Caco-2 (cell line): ENCODE data around the gene KCTD17. TPM values are rescaled to one million over a fixed set of nuclear protein-coding genes. Genes with fewer than 3 reads are reported as not detected.

Experiments used
- BruUV-seq: library from RNA; stranded (reverse); fragments of 400-500 nt; replicated peaks from 2 replicates; lab custom pipeline; 2021; lab: Mats Ljungman, UMichigan
- CTCF ChIA-PET: fragments of 300-600 bp; sonication (Branson Sonifier 250); formaldehyde crosslinking; loops from one replicate; lab custom pipeline; 2022; ENCODE audit warnings: antibody characterized with exemption; lab: Charles Lee
- POLR2A ChIA-PET: fragments of 300-600 bp; sonication (Branson Sonifier 250); formaldehyde crosslinking; loops from one replicate; lab custom pipeline; 2022; ENCODE audit warnings: antibody characterized with exemption; lab: Charles Lee
- DNase-seq, 2 experiments: peaks; one replicate each; pipeline versions ENCODE4 v3.0.0 to v3.0.0-alpha.2; 2020 to 2022
- H3K27me3 ChIP-seq: replicated peaks from 2 replicates; pipeline ENCODE4 v1.6.0; 2011; ENCODE audit warnings: low read length; ENCODE audit not compliant: control insufficient read depth, insufficient read depth
- H3K36me3 ChIP-seq: 2 replicates; pipeline ENCODE4 v1.5.1; 2011; ENCODE audit warnings: low read length; ENCODE audit not compliant: control insufficient read depth, insufficient read depth
- H3K4me1 ChIP-seq: fragments of 250-450 bp; sonication (Bioruptor Pico); 2 replicates; pipeline ENCODE4 v1.5.1; 2020; ENCODE audit warnings: mild to moderate bottlenecking
- H3K4me3 ChIP-seq: 2 replicates; pipeline ENCODE4 v1.5.1; 2011; ENCODE audit warnings: low read depth, mild to moderate bottlenecking, control low read depth, low read length
- H3K9me3 ChIP-seq: fragments of 250-450 bp; sonication (Bioruptor Pico); 2 replicates; pipeline ENCODE4 v1.5.1; 2020; ENCODE audit warnings: mild to moderate bottlenecking, moderate library complexity
- H3K27ac Mint-ChIP-seq: one replicate; pipeline ENCODE4 v1.8.0; 2022; ENCODE audit warnings: mixed read lengths; ENCODE audit not compliant: unreplicated experiment
- H3K27me3 Mint-ChIP-seq: one replicate; pipeline ENCODE4 v1.8.0; 2022; ENCODE audit warnings: mixed read lengths; ENCODE audit not compliant: insufficient read depth, unreplicated experiment
- H3K36me3 Mint-ChIP-seq: one replicate; pipeline ENCODE4 v1.8.0; 2022; ENCODE audit warnings: mild to moderate bottlenecking, mixed read lengths; ENCODE audit not compliant: insufficient read depth, unreplicated experiment
- H3K4me1 Mint-ChIP-seq: one replicate; pipeline ENCODE4 v1.8.0; 2022; ENCODE audit warnings: low read depth, mixed read lengths; ENCODE audit not compliant: unreplicated experiment
- H3K4me3 Mint-ChIP-seq: one replicate; pipeline ENCODE4 v1.8.0; 2022; ENCODE audit warnings: mild to moderate bottlenecking, moderate library complexity, mixed read lengths; ENCODE audit not compliant: unreplicated experiment
- H3K9me3 Mint-ChIP-seq: one replicate; pipeline ENCODE4 v1.8.0; 2022; ENCODE audit warnings: mixed read lengths; ENCODE audit not compliant: unreplicated experiment
- CTCF ChIP-seq, 2 experiments: fragments of 200-600 bp in 1 of 2; IDR thresholded peaks; 1 replicate in 1 of 2; 2 replicates in 1 of 2; pipeline versions ENCODE4 v1.5.1 to v1.8.0; 2011 to 2022; ENCODE audit warnings: antibody characterized with exemption in 1 of 2, control low read depth in 1 of 2, inconsistent platforms in 1 of 2, low read depth in 1 of 2, low read length in 1 of 2, mild to moderate bottlenecking in 1 of 2, moderate library complexity in 1 of 2; ENCODE audit not compliant: insufficient read depth in 1 of 2, severe bottlenecking in 1 of 2, unreplicated experiment in 1 of 2
- intact Hi-C: fragments of 100-400 bp; cut with micrococcal nuclease; formaldehyde crosslinking; loops from one replicate; pipeline ENCODE4 v1.10.0; 2022; ENCODE audit not compliant: unreplicated experiment
- total RNA-seq: library from RNA; stranded (reverse); gene quantifications from 2 replicates; pipeline ENCODE4 v1.2.3, GENCODE V29; 2022

Gene KCTD17
- total RNA-seq, 1 experiment from 2014 or later = 19.8 TPM

- H3K9me3 ChIP-seq = no peaks in the 10 kb centered on the region
- H3K27me3 ChIP-seq = no peaks in the 10 kb centered on the region
- Mint-ChIP-seq H3K27me3 (no peaks in the 10 kb centered on the region), H3K4me3 (no peak overlapping the region), H3K36me3 (no peaks in the 10 kb centered on the region), H3K4me1 (no peaks in the 10 kb centered on the region), H3K9me3 (no peaks in the 10 kb centered on the region), H3K27ac (no peak overlapping the region)
- TF ChIP-seq CTCF (IDR thresholded peaks at IDR 0.05; ENCODE audit: insufficient read depth in 1 of 2, low read depth in 1 of 2, low read length in 1 of 2, severe bottlenecking in 1 of 2, unreplicated experiment in 1 of 2) = no peak
- intact Hi-C loops = no loop called here
- H3K4me1 ChIP-seq = no peaks in the 10 kb centered on the region; the same call in 1 of the 2 replicates
- no peak for DNase-seq
- POLR2A ChIA-PET = no interaction called here
- H3K36me3 ChIP-seq = no peaks in the 10 kb centered on the region
- CTCF ChIA-PET = no interaction called here
- H3K4me3 ChIP-seq = no peak overlapping the region
- BruUV-seq = no TSS peak
Measured at GRCh38 chr22:37059876-37060449, 8.4 kb downstream of the KCTD17 start.

- peaks cover 6% of the 10 kb centered on the region; the same call in 1 of the 2 replicates for H3K4me1 ChIP-seq
Measured at GRCh38 chr22:37060801-37061610, 9.5 kb downstream of the KCTD17 start.

More at GRCh38 chr22:37060801-37061610, 9.5 kb downstream of the KCTD17 start:
- Mint-ChIP-seq H3K27me3 (no peaks in the 10 kb centered on the region), H3K27ac (no peak overlapping the region), H3K9me3 (no peaks in the 10 kb centered on the region), H3K4me3 (no peak overlapping the region), H3K36me3 (no peaks in the 10 kb centered on the region), H3K4me1 (no peaks in the 10 kb centered on the region)
- POLR2A ChIA-PET = no interaction called here
- Histone ChIP-seq H3K4me3 (no peak overlapping the region), H3K9me3 (no peaks in the 10 kb centered on the region), H3K36me3 (no peaks in the 10 kb centered on the region), H3K27me3 (no peaks in the 10 kb centered on the region)
- CTCF ChIA-PET = no interaction called here
- no peak for TF ChIP-seq CTCF (IDR thresholded peaks at IDR 0.05; ENCODE audit: insufficient read depth in 1 of 2, low read depth in 1 of 2, low read length in 1 of 2, severe bottlenecking in 1 of 2, unreplicated experiment in 1 of 2)
- intact Hi-C loops = no loop called here
- no TSS peak for BruUV-seq
- DNase-seq = no peak
